CD4-positive, alpha-beta T cell (primary cell): ENCODE data around the gene MEIKIN. TPM values are rescaled to one million over a fixed set of nuclear protein-coding genes. Genes with fewer than 3 reads are reported as not detected.

Experiments used
- ATAC-seq: fragments of 200-7000 bp; cut with Tn5 transposase; one replicate; pipeline ENCODE4 v1.10.0; 2022; ENCODE audit warnings: mild to moderate bottlenecking; ENCODE audit not compliant: poor library complexity
- CTCF ChIA-PET: fragments of 350-600 bp; sonication (Branson Sonifier 250); formaldehyde crosslinking; loops from one replicate; lab custom pipeline; 2021; ENCODE audit warnings: antibody characterized with exemption, inconsistent platforms; lab: Charles Lee
- POLR2A ChIA-PET: fragments of 350-600 bp; sonication (Branson Sonifier 250); formaldehyde crosslinking; loops from one replicate; lab custom pipeline; 2021; ENCODE audit warnings: antibody characterized with exemption, inconsistent platforms; lab: Charles Lee
- DNase-seq, 14 experiments: peaks; one replicate each; pipeline ENCODE4 v3.0.0-alpha.2; 2013 to 2020; ENCODE audit warnings: mixed read lengths in 2 of 14
- H3K27ac ChIP-seq, 2 donors: one replicate each; pipeline versions ENCODE4 v1.5.1 to v1.7.0; 2013; ENCODE audit warnings: low read length in 2 of 2, low read depth in 1 of 2, mild to moderate bottlenecking in 1 of 2
- H3K27me3 ChIP-seq, 2 experiments: 1 replicate in 1 of 2; 2 replicates in 1 of 2; pipeline versions ENCODE4 v1.6.1 to v1.7.0; 2013; ENCODE audit warnings: low read length in 2 of 2, control low read depth in 1 of 2, mild to moderate bottlenecking in 1 of 2, moderate library complexity in 1 of 2; ENCODE audit not compliant: insufficient read depth in 2 of 2, control insufficient read depth in 1 of 2
- H3K36me3 ChIP-seq: one replicate; pipeline ENCODE4 v1.6.1; 2013; ENCODE audit warnings: low read length, control low read depth; ENCODE audit not compliant: insufficient read depth
- H3K4me1 ChIP-seq: one replicate; pipeline ENCODE4 v1.6.1; 2013; ENCODE audit warnings: low read length, control low read depth; ENCODE audit not compliant: insufficient read depth
- H3K4me3 ChIP-seq: one replicate; pipeline ENCODE4 v1.5.1; 2013; ENCODE audit warnings: mild to moderate bottlenecking, low read length, moderate library complexity
- H3K9me3 ChIP-seq, 2 experiments: 1 replicate in 1 of 2; 2 replicates in 1 of 2; pipeline versions ENCODE4 v1.6.1 to v1.7.0; 2013; ENCODE audit warnings: low read length in 2 of 2, mild to moderate bottlenecking in 2 of 2, control low read depth in 1 of 2, moderate library complexity in 1 of 2; ENCODE audit not compliant: control insufficient read depth in 1 of 2, insufficient read depth in 1 of 2
- H3K27ac Mint-ChIP-seq: one replicate; pipeline ENCODE4 v1.8.0; 2020; ENCODE audit warnings: mixed read lengths
- H3K27me3 Mint-ChIP-seq: one replicate; pipeline ENCODE4 v1.8.0; 2021; ENCODE audit warnings: mixed read lengths
- H3K36me3 Mint-ChIP-seq: one replicate; pipeline ENCODE4 v1.8.0; 2021; ENCODE audit warnings: low read depth, mixed read lengths
- H3K4me1 Mint-ChIP-seq: one replicate; pipeline ENCODE4 v1.8.0; 2021; ENCODE audit warnings: low read depth, mixed read lengths
- H3K4me3 Mint-ChIP-seq: one replicate; pipeline ENCODE4 v1.8.0; 2020; ENCODE audit warnings: mild to moderate bottlenecking, mixed read lengths
- H3K9me3 Mint-ChIP-seq: one replicate; pipeline ENCODE4 v1.8.0; 2020; ENCODE audit warnings: mixed read lengths
- CTCF ChIP-seq: fragments of 200-600 bp; IDR thresholded peaks from one replicate; pipeline ENCODE4 v1.8.0; 2022; ENCODE audit warnings: antibody characterized with exemption, mild to moderate bottlenecking
- intact Hi-C, 2 experiments: fragments of 100-400 bp; cut with DNase I in 1 of 2; cut with micrococcal nuclease in 1 of 2; formaldehyde crosslinking; loops; one replicate each; pipeline versions ENCODE4 v1.15.1 to v1.9.0; 2023 to 2025; cut with DNase I, micrococcal nuclease
- total RNA-seq, 174 experiments: library from RNA in 2 of 174; stranded (reverse) in 2 of 174; gene quantifications; one replicate each; pipeline ENCODE4 v1.2.3 and lab custom pipeline; 2021 to 2026

MEIKIN gene
- total RNA-seq, 2 experiments from 2014 or later, result not detected

- DNase-seq (no peak), ATAC-seq (no peak)
- CTCF ChIA-PET, result no interaction called here
- Mint-ChIP-seq H3K4me1 (peaks cover 37% of the 10 kb centered on the region), H3K9me3 (no peaks in the 10 kb centered on the region), H3K27me3 (no peaks in the 10 kb centered on the region), H3K36me3 (peaks cover 86% of the 10 kb centered on the region), H3K27ac (peak overlapping the region; percentile 34), H3K4me3 (no peak overlapping the region)
- peaks cover 9% of the 10 kb centered on the region for H3K4me1 ChIP-seq
- POLR2A ChIA-PET, result no interaction called here
- H3K36me3 ChIP-seq, result peaks cover 53% of the 10 kb centered on the region
- TF ChIP-seq CTCF, result no peak
- no peaks in the 10 kb centered on the region for H3K9me3 ChIP-seq
- intact Hi-C loops, result no loop called here
- H3K4me3 ChIP-seq, result no peak overlapping the region
- H3K27me3 ChIP-seq, result no peaks in the 10 kb centered on the region
- H3K27ac ChIP-seq, result no peak overlapping the region
Measured at GRCh38 chr5:131968396-131968954, 23.0 kb upstream of the MEIKIN start.

- peaks cover 83% of the 10 kb centered on the region for H3K36me3 Mint-ChIP-seq
- H3K9me3 Mint-ChIP-seq, result no peaks in the 10 kb centered on the region
- H3K36me3 ChIP-seq, result peaks cover 47% of the 10 kb centered on the region
- H3K9me3 ChIP-seq, result no peaks in the 10 kb centered on the region
- POLR2A ChIA-PET, result no interaction called here
- ATAC-seq (no peak), DNase-seq (no peak)
- no peaks in the 10 kb centered on the region for H3K27me3 ChIP-seq
- no peak overlapping the region for H3K27ac ChIP-seq
- no peak for TF ChIP-seq CTCF
- CTCF ChIA-PET, result interaction anchor here (0.8 kb wide), 1 partner anchor 13 kb away, joined by 3 read pairs; no protein-coding TSS in a partner anchor
- peaks cover 18% of the 10 kb centered on the region for H3K4me1 Mint-ChIP-seq
- H3K27me3 Mint-ChIP-seq, result no peaks in the 10 kb centered on the region
- H3K4me1 ChIP-seq, result no peaks in the 10 kb centered on the region
- H3K27ac Mint-ChIP-seq, result no peak overlapping the region
- H3K4me3 Mint-ChIP-seq, result no peak overlapping the region
- intact Hi-C loops, result no loop called here
- no peak overlapping the region for H3K4me3 ChIP-seq
Measured at GRCh38 chr5:131966551-131966950, 21.1 kb upstream of the MEIKIN start.

GRCh38 chr5:131965826-131966415, 20.5 kb upstream of the MEIKIN start:
- H3K36me3 ChIP-seq, result peaks cover 41% of the 10 kb centered on the region
- no peak for TF ChIP-seq CTCF
- H3K9me3 ChIP-seq, result no peaks in the 10 kb centered on the region
- Mint-ChIP-seq H3K9me3 (no peaks in the 10 kb centered on the region), H3K27ac (no peak overlapping the region), H3K27me3 (no peaks in the 10 kb centered on the region), H3K4me1 (peaks cover 17% of the 10 kb centered on the region), H3K36me3 (peaks cover 78% of the 10 kb centered on the region), H3K4me3 (no peak overlapping the region)
- no peaks in the 10 kb centered on the region for H3K27me3 ChIP-seq
- POLR2A ChIA-PET, result no interaction called here
- intact Hi-C loops, result no loop called here
- no peak overlapping the region for H3K4me3 ChIP-seq
- no peak for ATAC-seq
- H3K4me1 ChIP-seq, result no peaks in the 10 kb centered on the region
- DNase-seq, result no peak
- no peak overlapping the region for H3K27ac ChIP-seq
- CTCF ChIA-PET, result interaction anchor here (0.8 kb wide), 1 partner anchor 13 kb away, joined by 3 read pairs; no protein-coding TSS in a partner anchor
